ENCODE measurements around the gene PPME1. TPM values are rescaled to one million over a fixed set of nuclear protein-coding genes. Genes with fewer than 3 reads are reported as not detected.

The PPME1 gene
- total RNA-seq, 1 experiment from 2014 or later = 68.3 TPM

DNA sequence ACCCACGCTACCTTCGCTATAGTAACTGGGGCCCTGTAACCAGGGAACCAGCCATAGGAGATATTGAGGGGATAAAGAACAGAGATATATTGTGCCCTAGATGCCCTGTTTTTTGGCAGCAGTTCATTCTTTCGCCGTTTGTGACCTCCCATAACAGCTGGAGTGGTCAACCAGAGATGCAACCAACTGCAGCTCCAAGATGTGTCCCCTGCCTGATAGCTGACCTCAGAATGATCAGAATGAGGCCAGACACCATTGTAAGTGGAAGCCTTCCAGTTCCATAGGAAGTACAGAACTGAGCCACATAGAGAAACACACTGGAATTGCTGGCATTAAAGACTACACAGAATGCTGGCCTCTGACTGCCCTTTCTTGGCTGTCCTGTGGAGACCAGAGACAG, 101.2 kb downstream of the PPME1 start:
- Histone ChIP-seq H3K27me3 (ENCODE audit: insufficient read depth, low read length) (no peaks in the 10 kb centered on the region), H3K9ac (ENCODE audit: low read length) (no peak overlapping the region), H4K20me1 (ENCODE audit: insufficient read depth) (no peaks in the 10 kb centered on the region), H3K79me2 (ENCODE audit: insufficient read depth, low read length) (no peaks in the 10 kb centered on the region), H3K9me3 (ENCODE audit: control insufficient read depth in 1 of 2, insufficient read depth in 1 of 2, low read depth in 1 of 2, low read length in 2 of 2) (no peaks in the 10 kb centered on the region), H3K4me3 (replicated peaks in 1 of 2; ENCODE audit: low read depth in 1 of 2, low read length in 2 of 2) (no peak overlapping the region), H3K27ac (ENCODE audit: low read depth, low read length) (no peak overlapping the region), H3K4me2 (ENCODE audit: low read length) (no peak overlapping the region), H3K36me3 (ENCODE audit: control insufficient read depth in 1 of 2, insufficient read depth in 2 of 2, low read length in 2 of 2) (no peaks in the 10 kb centered on the region), H3K9me2 (ENCODE audit: insufficient read depth) (peaks cover 3% of the 10 kb centered on the region; the same call in 1 of the 2 replicates), H3K4me1 (ENCODE audit: control insufficient read depth in 1 of 2, insufficient read depth in 2 of 2, low read length in 2 of 2) (no peaks in the 10 kb centered on the region), H2AFZ (ENCODE audit: low read depth, low read length, poor library complexity, severe bottlenecking) (no peak overlapping the region)
- CTCF ChIA-PET = interaction anchor here (0.7 kb wide), 1 partner anchor 177 kb away, joined by 3 read pairs; no protein-coding TSS in a partner anchor
- POLR2A ChIA-PET = no interaction called here
- no peak for DNase-seq (ENCODE audit: low read depth, low spot score)
- TF ChIP-seq CEBPB (IDR thresholded peaks at IDR 0.05; ENCODE audit: low read depth) (no peak), EZH2 (IDR thresholded peaks at IDR 0.05) (no peak), POLR2A (IDR thresholded peaks at IDR 0.05; ENCODE audit: borderline replicate concordance, extremely low read depth, insufficient read depth, insufficient read length) (no peak), EZH2phosphoT487 (IDR thresholded peaks at IDR 0.05; ENCODE audit: borderline replicate concordance) (no peak), CBX3 (IDR thresholded peaks at IDR 0.05; ENCODE audit: low read depth) (no peak), EGR1 (IDR thresholded peaks at IDR 0.05; ENCODE audit: low read depth) (no peak), ZNF274 (IDR thresholded peaks at IDR 0.05; ENCODE audit: low read depth, low read length) (no peak), ELF1 (IDR thresholded peaks at IDR 0.05; ENCODE audit: borderline replicate concordance, low read depth) (no peak)
- TF ChIP-seq, protein P1, sequence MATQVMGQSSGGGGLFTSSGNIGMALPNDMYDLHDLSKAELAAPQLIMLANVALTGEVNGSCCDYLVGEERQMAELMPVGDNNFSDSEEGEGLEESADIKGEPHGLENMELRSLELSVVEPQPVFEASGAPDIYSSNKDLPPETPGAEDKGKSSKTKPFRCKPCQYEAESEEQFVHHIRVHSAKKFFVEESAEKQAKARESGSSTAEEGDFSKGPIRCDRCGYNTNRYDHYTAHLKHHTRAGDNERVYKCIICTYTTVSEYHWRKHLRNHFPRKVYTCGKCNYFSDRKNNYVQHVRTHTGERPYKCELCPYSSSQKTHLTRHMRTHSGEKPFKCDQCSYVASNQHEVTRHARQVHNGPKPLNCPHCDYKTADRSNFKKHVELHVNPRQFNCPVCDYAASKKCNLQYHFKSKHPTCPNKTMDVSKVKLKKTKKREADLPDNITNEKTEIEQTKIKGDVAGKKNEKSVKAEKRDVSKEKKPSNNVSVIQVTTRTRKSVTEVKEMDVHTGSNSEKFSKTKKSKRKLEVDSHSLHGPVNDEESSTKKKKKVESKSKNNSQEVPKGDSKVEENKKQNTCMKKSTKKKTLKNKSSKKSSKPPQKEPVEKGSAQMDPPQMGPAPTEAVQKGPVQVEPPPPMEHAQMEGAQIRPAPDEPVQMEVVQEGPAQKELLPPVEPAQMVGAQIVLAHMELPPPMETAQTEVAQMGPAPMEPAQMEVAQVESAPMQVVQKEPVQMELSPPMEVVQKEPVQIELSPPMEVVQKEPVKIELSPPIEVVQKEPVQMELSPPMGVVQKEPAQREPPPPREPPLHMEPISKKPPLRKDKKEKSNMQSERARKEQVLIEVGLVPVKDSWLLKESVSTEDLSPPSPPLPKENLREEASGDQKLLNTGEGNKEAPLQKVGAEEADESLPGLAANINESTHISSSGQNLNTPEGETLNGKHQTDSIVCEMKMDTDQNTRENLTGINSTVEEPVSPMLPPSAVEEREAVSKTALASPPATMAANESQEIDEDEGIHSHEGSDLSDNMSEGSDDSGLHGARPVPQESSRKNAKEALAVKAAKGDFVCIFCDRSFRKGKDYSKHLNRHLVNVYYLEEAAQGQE (IDR thresholded peaks at IDR 0.05; ENCODE audit: low read depth) = no peak
- TF ChIP-seq, protein P2, sequence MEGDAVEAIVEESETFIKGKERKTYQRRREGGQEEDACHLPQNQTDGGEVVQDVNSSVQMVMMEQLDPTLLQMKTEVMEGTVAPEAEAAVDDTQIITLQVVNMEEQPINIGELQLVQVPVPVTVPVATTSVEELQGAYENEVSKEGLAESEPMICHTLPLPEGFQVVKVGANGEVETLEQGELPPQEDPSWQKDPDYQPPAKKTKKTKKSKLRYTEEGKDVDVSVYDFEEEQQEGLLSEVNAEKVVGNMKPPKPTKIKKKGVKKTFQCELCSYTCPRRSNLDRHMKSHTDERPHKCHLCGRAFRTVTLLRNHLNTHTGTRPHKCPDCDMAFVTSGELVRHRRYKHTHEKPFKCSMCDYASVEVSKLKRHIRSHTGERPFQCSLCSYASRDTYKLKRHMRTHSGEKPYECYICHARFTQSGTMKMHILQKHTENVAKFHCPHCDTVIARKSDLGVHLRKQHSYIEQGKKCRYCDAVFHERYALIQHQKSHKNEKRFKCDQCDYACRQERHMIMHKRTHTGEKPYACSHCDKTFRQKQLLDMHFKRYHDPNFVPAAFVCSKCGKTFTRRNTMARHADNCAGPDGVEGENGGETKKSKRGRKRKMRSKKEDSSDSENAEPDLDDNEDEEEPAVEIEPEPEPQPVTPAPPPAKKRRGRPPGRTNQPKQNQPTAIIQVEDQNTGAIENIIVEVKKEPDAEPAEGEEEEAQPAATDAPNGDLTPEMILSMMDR (IDR thresholded peaks at IDR 0.05 in 2 of 3, conservative IDR thresholded peaks at IDR 0.05 in 1 of 3; ENCODE audit: borderline replicate concordance in 1 of 3, insufficient read depth in 1 of 3, low read depth in 2 of 3, low read length in 2 of 3) = no peak
- no TSS peak for BruUV-seq (replicated peaks)
- RAD21 ChIA-PET (ENCODE audit: low non-redundant PET in 1 of 2, low total read pairs in 2 of 2, uncharacterized antibody in 2 of 2, unreplicated experiment in 2 of 2) = no interaction called here
- no peak for ATAC-seq
- intact Hi-C loops (cut with micrococcal nuclease) = no loop called here
